CD4-positive, alpha-beta T cell treated with Interleukin-6 at 100 ng/mL for 8 hours (primary cell): ENCODE measurements around the gene FAIM.
"Not testable (repeated sequence)": the region's sequence is repeated elsewhere in the genome, so short reads cannot be mapped to it uniquely, and the experiment has no call there.

Experiments used
- DNase-seq: peaks from one replicate; pipeline ENCODE4 v3.0.0-alpha.2; 2020; ENCODE audit warnings: mixed read lengths, low spot score

Gene FAIM

GRCh38 chr3:138608322-138609135 lies at the start of gene FAIM:
FAIM (plus strand) TSS chr3:138608771; CDS start chr3:138619727, 10,956 bp downstream.
- peak; percentile 56 for DNase-seq

GRCh38 chr3:138559134-138559533 lies 49.4 kb upstream of the FAIM start:
- DNase-seq: no peak

DNA sequence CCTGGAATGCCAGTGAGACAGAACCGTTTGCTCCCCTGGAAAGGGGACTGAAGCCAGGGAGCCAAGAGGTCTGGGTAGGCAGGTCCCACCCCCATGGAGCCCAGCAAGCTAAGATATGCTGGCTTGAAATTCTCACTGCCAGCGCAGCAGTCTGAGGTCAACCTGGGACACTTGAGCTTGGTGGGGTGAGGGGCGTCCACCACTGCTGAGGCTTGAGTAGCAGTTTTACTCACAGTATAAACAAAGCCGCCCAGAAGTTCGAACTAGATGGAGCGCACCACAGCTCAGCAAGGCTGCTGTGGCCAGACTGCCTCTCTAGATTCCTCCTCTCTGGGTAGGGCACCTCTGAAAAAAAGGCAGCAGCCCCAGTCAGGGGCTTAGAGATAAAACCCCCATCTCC lies 48.1 kb upstream of the FAIM start:
- DNase-seq: no peak

DNA sequence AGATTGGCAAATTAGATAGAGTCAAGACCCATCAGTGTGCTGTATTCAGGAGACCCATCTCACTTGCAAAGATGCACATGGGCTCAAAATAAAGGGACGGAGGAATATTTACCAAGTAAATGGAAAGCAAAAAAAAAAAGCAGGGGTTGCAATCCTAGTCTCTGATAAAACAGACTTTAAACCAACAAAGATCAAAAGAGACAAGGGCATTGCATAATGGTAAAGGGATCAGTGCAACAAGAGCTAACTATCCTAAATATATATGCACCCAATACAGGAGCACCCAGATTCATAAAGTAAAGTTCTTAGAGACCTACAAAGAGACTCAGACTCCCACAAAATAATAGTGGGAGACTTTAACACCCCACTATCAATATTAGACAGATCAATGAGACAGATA lies 45.7 kb upstream of the FAIM start:
- DNase-seq: not testable (repeated sequence)

DNA sequence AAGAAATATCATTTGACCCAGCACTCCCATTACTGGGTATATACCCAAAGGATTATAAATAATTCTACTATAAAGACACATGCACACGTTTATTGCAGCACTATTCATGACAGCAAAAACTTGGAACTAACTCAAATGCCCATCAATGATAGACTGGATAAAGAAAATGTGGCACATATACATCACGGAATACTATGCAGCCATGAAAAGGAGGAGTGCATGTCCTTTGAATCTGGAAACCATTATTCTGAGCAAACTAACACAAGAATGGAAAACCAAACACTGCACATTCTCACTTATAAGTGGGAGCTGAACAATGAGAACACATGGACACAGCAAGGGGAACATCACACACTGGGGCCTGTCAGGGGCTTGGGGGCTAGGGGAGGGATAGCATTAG lies 42.3 kb upstream of the FAIM start:
- not testable (repeated sequence) for DNase-seq

- DNase-seq: no peak
These were observed 41.2 kb upstream of the FAIM start for GRCh38 chr3:138567403-138567802.

DNA sequence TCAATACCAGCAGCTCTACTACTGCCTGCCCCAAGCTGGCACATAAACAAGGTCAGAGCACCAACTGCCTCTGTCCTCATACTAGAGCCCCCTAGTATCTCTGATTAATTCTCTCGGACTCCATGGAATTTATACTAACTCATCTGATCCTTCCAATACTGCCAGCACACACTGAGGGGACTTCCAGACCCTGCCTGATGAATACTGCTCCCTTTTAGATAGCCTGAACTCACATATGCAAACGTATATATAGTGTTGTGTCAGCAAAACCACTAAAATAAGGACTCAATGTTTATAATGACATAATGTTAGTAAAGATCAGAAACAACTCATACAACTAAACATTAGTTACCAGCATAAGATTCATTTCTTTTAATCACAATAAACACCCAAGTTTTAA lies 39.5 kb upstream of the FAIM start:
- no peak for DNase-seq

- not testable (repeated sequence) for DNase-seq
These were observed 38.9 kb upstream of the FAIM start for GRCh38 chr3:138569624-138570023.

- DNase-seq: no peak
These were observed 35.4 kb upstream of the FAIM start for GRCh38 chr3:138573138-138573537.

DNA sequence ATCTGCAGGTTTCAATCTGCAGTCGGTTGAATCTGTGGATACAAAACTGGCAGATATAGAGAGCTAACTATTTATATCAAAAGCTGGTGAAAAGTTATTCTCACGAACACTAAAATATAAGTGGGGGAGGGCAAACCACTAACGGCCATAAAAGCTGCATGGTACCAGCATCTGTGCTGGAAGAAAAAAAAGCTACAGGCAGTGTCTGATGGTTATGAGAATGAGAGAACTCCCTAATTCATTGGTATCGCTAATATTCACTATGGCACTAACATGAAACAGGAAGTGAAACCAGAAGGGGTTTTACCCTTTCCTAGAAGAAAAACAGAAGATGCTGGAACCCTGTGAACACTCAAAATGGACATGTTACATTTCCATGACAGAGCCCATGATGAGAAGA lies 30.4 kb upstream of the FAIM start:
- DNase-seq: no peak

- DNase-seq: no peak
These were observed 29.5 kb upstream of the FAIM start for GRCh38 chr3:138578961-138579574.

GRCh38 chr3:138587374-138587773 lies 21.2 kb upstream of the FAIM start:
- no peak for DNase-seq

DNA sequence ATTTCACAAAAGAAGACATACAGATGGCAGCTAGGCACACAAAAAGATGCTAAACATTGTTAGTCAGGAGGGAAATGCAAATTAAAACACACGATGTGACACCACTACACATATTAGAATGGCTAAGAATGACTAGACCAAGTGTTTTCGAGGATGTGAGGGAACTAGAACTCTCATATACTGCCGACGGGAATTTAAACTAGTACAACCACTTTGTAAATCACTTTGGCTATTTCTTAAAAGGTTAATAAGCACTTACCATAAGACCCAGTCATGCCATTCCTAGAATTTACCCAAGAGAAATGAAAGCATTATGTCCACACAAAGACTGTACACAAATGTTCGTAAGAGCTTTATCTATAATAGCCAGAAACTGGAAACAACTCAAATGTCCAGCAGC lies 20.1 kb upstream of the FAIM start:
- DNase-seq: no peak

DNA sequence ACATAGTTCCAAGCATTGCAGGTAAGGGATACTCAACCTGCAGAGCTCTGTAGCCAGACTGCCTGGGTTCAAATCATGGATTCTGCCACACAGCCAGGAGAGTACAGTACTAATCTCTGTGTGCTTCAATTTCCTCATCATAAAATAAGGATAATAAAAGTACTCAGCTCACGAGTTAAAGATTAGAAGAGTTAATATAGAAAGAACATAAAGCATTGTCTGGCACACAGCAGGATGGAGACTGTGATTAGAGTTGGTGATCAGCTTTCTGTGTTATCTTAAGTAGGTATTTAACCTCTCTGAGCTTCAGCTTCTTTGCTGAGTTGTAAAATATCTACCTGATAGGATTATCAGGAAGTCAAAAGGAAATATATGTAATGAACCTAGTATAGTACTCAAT lies 17.2 kb upstream of the FAIM start:
- DNase-seq: no peak

DNA sequence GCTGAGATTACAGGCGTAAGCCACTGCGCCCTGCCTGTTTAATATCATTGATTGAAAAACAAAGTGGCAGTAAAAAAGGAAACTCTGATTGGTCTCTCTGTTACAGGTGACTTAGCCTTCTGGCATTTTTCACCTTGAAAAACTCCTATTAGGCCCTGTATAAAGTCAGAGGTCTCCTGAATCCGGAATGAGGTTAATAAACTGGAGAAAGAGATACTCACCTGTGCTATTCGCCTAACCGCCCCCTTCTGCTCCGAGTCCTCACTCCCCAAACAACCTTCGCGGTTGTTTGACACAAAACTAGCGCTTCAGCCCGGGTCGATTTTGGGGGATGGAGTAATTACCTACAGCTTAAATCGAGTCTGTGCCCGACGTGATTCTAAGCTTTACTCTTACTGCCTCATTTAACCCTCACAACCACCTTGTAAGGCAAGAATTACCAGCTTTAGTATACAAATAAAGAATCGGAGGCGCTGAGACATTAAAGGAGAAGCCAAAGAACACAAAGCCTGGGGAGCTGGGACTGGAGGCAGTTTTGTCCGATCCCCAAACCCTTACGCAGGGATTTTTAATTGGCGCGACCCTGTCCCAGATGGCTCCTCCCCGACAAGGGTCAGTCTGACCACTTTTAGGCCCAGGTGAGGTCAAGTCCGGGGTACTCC lies 15.0 kb upstream of the FAIM start:
- DNase-seq: no peak

- DNase-seq: peak; percentile 90
These were observed 14.2 kb upstream of the FAIM start, which contains the start of gene CEP70 for GRCh38 chr3:138594150-138594934. CEP70 (minus strand) TSS chr3:138594260; CDS start chr3:138572927, 21,333 bp downstream.

GRCh38 chr3:138594935-138595610 lies 13.5 kb upstream of the FAIM start:
- DNase-seq: no peak

DNA sequence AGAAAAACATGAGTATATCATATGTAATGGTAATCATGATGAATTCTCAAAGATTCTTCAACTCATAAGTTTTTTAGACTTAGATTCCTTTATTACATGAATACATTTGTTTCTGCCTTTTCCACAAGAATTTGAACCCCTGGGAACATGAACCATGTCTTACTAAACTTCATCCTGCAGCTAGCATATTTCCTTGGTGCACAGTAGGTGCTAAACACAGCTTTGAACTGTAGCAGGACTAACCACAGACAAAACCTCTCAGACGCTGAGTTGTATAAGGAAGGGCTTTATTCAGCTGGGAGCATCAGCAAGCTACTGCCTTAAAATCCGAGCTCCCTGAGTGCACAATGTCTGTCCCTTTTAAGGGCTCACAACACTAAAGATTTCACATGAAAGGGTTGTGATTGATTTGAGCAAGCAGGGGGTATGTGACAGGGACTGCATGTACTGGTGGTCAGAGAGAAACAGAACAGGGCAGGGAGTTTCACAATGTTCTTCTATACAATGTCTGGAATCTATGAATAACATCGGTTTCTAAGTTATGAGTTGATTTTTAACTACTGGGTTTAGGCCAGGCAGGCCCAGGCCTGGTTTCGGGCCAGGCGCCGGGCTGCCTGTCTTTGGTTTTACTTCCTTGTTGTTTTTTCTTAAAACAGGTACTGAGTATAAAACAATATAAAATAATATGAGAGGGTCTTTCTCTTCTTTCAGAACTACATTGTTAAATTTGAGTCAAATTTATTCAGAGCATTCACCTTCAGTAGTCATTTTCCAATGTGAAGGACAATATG lies 11.2 kb upstream of the FAIM start:
- DNase-seq: not testable (repeated sequence)

- DNase-seq: no peak
These were observed 10.0 kb upstream of the FAIM start for GRCh38 chr3:138598534-138598933.

DNA sequence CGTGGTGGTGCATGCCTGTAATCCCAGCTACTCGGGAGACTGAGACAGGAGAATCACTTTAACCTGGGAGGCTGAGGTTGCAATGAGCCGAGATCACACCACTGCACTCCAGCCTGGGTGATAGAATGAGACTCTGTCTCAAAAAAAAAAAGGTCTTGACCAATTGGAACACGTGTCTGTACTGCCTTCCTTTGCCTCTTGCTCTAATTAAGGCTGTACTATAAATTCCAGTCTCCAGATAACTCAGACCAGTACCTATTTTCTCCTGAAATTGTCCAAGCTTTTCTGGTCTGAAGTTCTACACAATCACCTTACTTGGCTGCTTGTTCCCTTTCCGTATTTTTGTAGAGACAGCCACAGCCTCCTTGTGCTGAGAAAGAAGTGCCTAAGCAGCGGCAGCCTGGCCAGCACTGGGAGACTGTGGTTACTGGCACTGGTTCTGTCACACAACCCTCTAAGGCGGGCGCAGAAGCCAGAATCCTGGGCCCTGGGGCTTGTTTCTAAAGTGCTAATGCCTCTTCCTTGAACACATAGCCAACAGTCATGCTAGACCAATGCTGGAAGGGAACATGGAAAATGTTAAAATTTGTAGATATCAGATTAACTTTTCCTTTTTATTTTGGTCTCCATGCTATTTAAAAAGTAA lies 8.3 kb upstream of the FAIM start:
- no peak for DNase-seq
